ENCODE data around the gene SV2C. TPM values are rescaled to one million over a fixed set of nuclear protein-coding genes. Genes with fewer than 3 reads are reported as not detected.
A peak's percentile ranks its signal among the peaks of the same experiment; 100 is the strongest.
"Not testable (repeated sequence)": the region's sequence is repeated elsewhere in the genome, so short reads cannot be mapped to it uniquely, and the experiment has no call there.

The SV2C gene
- total RNA-seq, 4 donors from 2014 or later: 0.05 to 0.11 TPM; not detected in 2

GRCh38 chr5:76086095-76086494, 2.9 kb downstream of the SV2C start:
- no peaks in the 10 kb centered on the region for H3K36me3 ChIP-seq
- 62 to 91% methylated on average over 4 of the region's 4 CpGs for WGBS, 2 donors

DNA sequence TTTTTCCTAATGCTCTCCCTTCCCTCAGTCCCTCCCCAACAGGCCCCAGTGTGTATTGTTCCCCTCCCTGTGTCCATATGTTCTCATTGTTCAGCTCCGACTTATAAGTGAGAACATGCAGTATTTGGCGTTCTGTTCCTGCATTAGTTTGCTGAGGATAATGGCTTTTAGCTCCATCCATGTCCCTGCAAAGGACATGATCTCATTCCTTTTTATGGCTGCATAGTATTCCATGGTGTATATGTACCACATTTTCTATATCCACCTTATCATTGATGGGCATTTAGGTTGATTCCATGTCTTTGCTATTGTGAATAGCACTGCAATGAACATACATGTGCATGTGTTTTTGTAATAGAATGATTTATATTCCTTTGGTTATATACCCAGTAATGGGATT, 6.0 kb downstream of the SV2C start:
- H3K4me3 ChIP-seq (replicated peaks in 1 of 3); intact Hi-C loops (cut with DNase I); H3K27ac ChIP-seq; H3K9me3 ChIP-seq; DNase-seq; H3K4me1 ChIP-seq; H3K36me3 ChIP-seq: not testable (repeated sequence)
- 92 to 96% methylated on average over 2 of the region's 2 CpGs for WGBS, 2 donors
- H3K27me3 ChIP-seq: peaks cover 12% of the 10 kb centered on the region

More at GRCh38 chr5:76086095-76086494, 2.9 kb downstream of the SV2C start:
- intact Hi-C loops (cut with DNase I): no loop called here
- H3K4me1 ChIP-seq: peaks cover 13 to 32% of the 10 kb centered on the region in 2 donors
- H3K27ac ChIP-seq: no peak overlapping the region
- no peak for TF ChIP-seq POLR2A (IDR thresholded peaks at IDR 0.05)
- TF ChIP-seq, protein P1, sequence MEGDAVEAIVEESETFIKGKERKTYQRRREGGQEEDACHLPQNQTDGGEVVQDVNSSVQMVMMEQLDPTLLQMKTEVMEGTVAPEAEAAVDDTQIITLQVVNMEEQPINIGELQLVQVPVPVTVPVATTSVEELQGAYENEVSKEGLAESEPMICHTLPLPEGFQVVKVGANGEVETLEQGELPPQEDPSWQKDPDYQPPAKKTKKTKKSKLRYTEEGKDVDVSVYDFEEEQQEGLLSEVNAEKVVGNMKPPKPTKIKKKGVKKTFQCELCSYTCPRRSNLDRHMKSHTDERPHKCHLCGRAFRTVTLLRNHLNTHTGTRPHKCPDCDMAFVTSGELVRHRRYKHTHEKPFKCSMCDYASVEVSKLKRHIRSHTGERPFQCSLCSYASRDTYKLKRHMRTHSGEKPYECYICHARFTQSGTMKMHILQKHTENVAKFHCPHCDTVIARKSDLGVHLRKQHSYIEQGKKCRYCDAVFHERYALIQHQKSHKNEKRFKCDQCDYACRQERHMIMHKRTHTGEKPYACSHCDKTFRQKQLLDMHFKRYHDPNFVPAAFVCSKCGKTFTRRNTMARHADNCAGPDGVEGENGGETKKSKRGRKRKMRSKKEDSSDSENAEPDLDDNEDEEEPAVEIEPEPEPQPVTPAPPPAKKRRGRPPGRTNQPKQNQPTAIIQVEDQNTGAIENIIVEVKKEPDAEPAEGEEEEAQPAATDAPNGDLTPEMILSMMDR (IDR thresholded peaks at IDR 0.05): no peak
- H3K4me3 ChIP-seq (replicated peaks in 1 of 3): no peak overlapping the region
- no peaks in the 10 kb centered on the region for H3K9me3 ChIP-seq
- no peak for DNase-seq
- H3K27me3 ChIP-seq: peaks cover 14% of the 10 kb centered on the region

- Histone ChIP-seq H3K27me3 (peaks cover 3% of the 10 kb centered on the region), H3K27ac (no peak overlapping the region), H3K4me1 (no peaks in the 10 kb centered on the region), H3K9me3 (no peaks in the 10 kb centered on the region), H3K36me3 (no peaks in the 10 kb centered on the region), H3K4me3 (replicated peaks in 1 of 3) (no peak overlapping the region)
- no peak for DNase-seq
- WGBS, 2 donors: 76 to 86% methylated on average over 1 of the region's 1 CpG
- TF ChIP-seq, protein P1 (IDR thresholded peaks at IDR 0.05): no peak
- no peak for TF ChIP-seq POLR2A (IDR thresholded peaks at IDR 0.05)
- intact Hi-C loops (cut with DNase I): no loop called here
Observed at GRCh38 chr5:76091351-76091750, 8.2 kb downstream of the SV2C start.

DNA sequence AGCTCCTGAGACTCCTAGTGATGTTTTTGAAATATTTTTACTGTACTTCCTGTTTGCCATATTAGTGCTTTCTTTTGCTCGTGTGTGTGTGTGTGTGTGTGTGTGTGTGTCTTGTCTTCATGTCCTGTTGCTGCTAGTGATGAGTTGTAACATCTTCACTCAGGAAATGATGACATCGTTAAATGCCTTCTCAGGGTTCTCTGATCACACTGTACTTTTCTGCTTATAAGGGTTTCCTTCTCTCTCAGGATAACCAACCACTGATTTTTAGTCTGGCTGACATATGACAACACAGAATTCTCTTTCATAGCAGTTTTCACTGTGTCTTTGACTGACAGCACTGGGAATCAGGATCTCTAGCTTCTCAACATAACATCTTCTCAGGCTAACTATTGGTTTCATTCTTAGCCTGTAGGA, 16.1 kb downstream of the SV2C start:
- 50 to 65% methylated on average over 2 of the region's 2 CpGs for WGBS, 2 donors

GRCh38 chr5:76099756-76100155, 16.6 kb downstream of the SV2C start:
- WGBS, 2 donors: 88 to 94% methylated on average over 1 of the region's 1 CpG
- no peaks in the 10 kb centered on the region for H3K9me3 ChIP-seq
- TF ChIP-seq, protein P1 (IDR thresholded peaks at IDR 0.05): no peak
- no peak for TF ChIP-seq POLR2A (IDR thresholded peaks at IDR 0.05)
- H3K27ac ChIP-seq: no peak overlapping the region
- intact Hi-C loops (cut with DNase I): no loop called here
- DNase-seq: no peak
- H3K4me1 ChIP-seq: no peaks in the 10 kb centered on the region
- no peaks in the 10 kb centered on the region for H3K27me3 ChIP-seq
- no peak overlapping the region for H3K4me3 ChIP-seq (replicated peaks in 1 of 3)
- H3K36me3 ChIP-seq: no peaks in the 10 kb centered on the region

More for the DNA sequence above, 16.1 kb downstream of the SV2C start:
- no peaks in the 10 kb centered on the region for H3K27me3 ChIP-seq
- no peak overlapping the region for H3K27ac ChIP-seq
- no peaks in the 10 kb centered on the region for H3K36me3 ChIP-seq
- no peak for DNase-seq
- intact Hi-C loops (cut with DNase I): no loop called here
- no peaks in the 10 kb centered on the region for H3K4me1 ChIP-seq
- no peaks in the 10 kb centered on the region for H3K9me3 ChIP-seq
- TF ChIP-seq, protein P1 (IDR thresholded peaks at IDR 0.05): no peak
- no peak for TF ChIP-seq POLR2A (IDR thresholded peaks at IDR 0.05)
- no peak overlapping the region for H3K4me3 ChIP-seq (replicated peaks in 1 of 3)

- intact Hi-C loops (cut with DNase I): no loop called here
- Histone ChIP-seq H3K27ac (no peak overlapping the region), H3K27me3 (no peaks in the 10 kb centered on the region), H3K9me3 (no peaks in the 10 kb centered on the region), H3K36me3 (no peaks in the 10 kb centered on the region), H3K4me1 (no peaks in the 10 kb centered on the region), H3K4me3 (replicated peaks in 1 of 3) (no peak overlapping the region)
- WGBS, 2 donors: 0 to 3% methylated on average over 2 of the region's 2 CpGs
- TF ChIP-seq, protein P1 (IDR thresholded peaks at IDR 0.05): no peak
- TF ChIP-seq POLR2A (IDR thresholded peaks at IDR 0.05): no peak
- DNase-seq: peak; percentile 14 to 46
Observed at GRCh38 chr5:76104027-76104426, 20.8 kb downstream of the SV2C start.
